Stimulated activated naive CD8-positive, alpha-beta T cell treated with anti-CD3 and anti-CD28 coated beads, Interleukin-15, Interleukin-2, amounts not matched to agents 100 U/mL and 50 U/mL, for 24 hours (primary cell): ENCODE results near the gene MSRB1.
A peak's percentile ranks its signal among the peaks of the same experiment; 100 is the strongest.
"Not testable (repeated sequence)": the region's sequence is repeated elsewhere in the genome, so short reads cannot be mapped to it uniquely, and the experiment has no call there.

Experiments
- ATAC-seq: fragments of 150-1000 bp; cut with Tn5 transposase; one replicate; pipeline ENCODE4 v1.10.0; 2021
- DNase-seq: peaks from one replicate; pipeline ENCODE4 v3.0.0; 2021

The MSRB1 gene

GRCh38 chr16:1938910-1939309 lies 4.1 kb downstream of the MSRB1 start:
- ATAC-seq (no peak), DNase-seq (no peak)

GRCh38 chr16:1938316-1938715 lies 4.7 kb downstream of the MSRB1 start:
- DNase-seq, result no peak

GRCh38 chr16:1936945-1937479 lies 6.0 kb downstream of the MSRB1 start:
- no peak for ATAC-seq
- no peak for DNase-seq

More at GRCh38 chr16:1938316-1938715, 4.7 kb downstream of the MSRB1 start:
- no peak for ATAC-seq

- no peak for ATAC-seq
- no peak for DNase-seq
These were observed 9.8 kb downstream of the MSRB1 start for GRCh38 chr16:1933097-1933661.

GRCh38 chr16:1932050-1933028 lies 10.7 kb downstream of the MSRB1 start:
- ATAC-seq (no peak), DNase-seq (no peak)

- DNase-seq (no peak), ATAC-seq (no peak)
These were observed 12.7 kb downstream of the MSRB1 start for GRCh38 chr16:1930338-1930720.

GRCh38 chr16:1929578-1930337 lies 13.2 kb downstream of the MSRB1 start:
- peak; percentile 96 for DNase-seq
- ATAC-seq, result peak; percentile 94

- ATAC-seq (peak; percentile 10), DNase-seq (no peak)
These were observed 13.9 kb downstream of the MSRB1 start for GRCh38 chr16:1929105-1929504.

GRCh38 chr16:1926271-1926670 lies 16.7 kb downstream of the MSRB1 start:
- ATAC-seq, result no peak
- no peak for DNase-seq

- no peak for ATAC-seq
- no peak for DNase-seq
These were observed 18.9 kb downstream of the MSRB1 start for GRCh38 chr16:1924095-1924494.

GRCh38 chr16:1923299-1924034 lies 19.5 kb downstream of the MSRB1 start:
- peak; percentile 43 for DNase-seq

GRCh38 chr16:1922357-1922756 lies 20.6 kb downstream of the MSRB1 start:
- no peak for DNase-seq

More at GRCh38 chr16:1923299-1924034, 19.5 kb downstream of the MSRB1 start:
- peak; percentile 33 for ATAC-seq

GRCh38 chr16:1920727-1921171 lies 22.2 kb downstream of the MSRB1 start:
- ATAC-seq, result peak; percentile 34
- peak; percentile 28 for DNase-seq

More at GRCh38 chr16:1922357-1922756, 20.6 kb downstream of the MSRB1 start:
- no peak for ATAC-seq

GRCh38 chr16:1920122-1920521 lies 22.9 kb downstream of the MSRB1 start:
- not testable (repeated sequence) for ATAC-seq

GRCh38 chr16:1919327-1919998 lies 23.5 kb downstream of the MSRB1 start:
- DNase-seq (no peak), ATAC-seq (no peak)

More at GRCh38 chr16:1920122-1920521, 22.9 kb downstream of the MSRB1 start:
- DNase-seq, result not testable (repeated sequence)

GRCh38 chr16:1918351-1919326 lies 24.4 kb downstream of the MSRB1 start, which contains the start of gene HS3ST6:
Gene HS3ST6 (minus strand): TSS chr16:1918415. CDS start chr16:1918323, 92 bp downstream.
- DNase-seq (no peak), ATAC-seq (no peak)

- ATAC-seq (no peak), DNase-seq (no peak)
These were observed 25.2 kb downstream of the MSRB1 start for GRCh38 chr16:1917665-1918350.

- ATAC-seq, result no peak
- no peak for DNase-seq
These were observed 25.8 kb downstream of the MSRB1 start for GRCh38 chr16:1917056-1917664.

GRCh38 chr16:1916640-1916990 lies 26.4 kb downstream of the MSRB1 start:
- ATAC-seq, result no peak
- no peak for DNase-seq
